Endothelial cell (in vitro differentiated cells): ENCODE data around the gene DIP2C. TPM values are rescaled to one million over a fixed set of nuclear protein-coding genes. Genes with fewer than 3 reads are reported as not detected.

Source experiments
- DNase-seq: peaks from one replicate; pipeline ENCODE4 v3.0.0; 2021; ENCODE audit warnings: low spot score
- H3K27ac Mint-ChIP-seq: one replicate; pipeline ENCODE4 v1.8.0; 2021; ENCODE audit warnings: mixed read lengths, inconsistent platforms; ENCODE audit not compliant: unreplicated experiment
- H3K27me3 Mint-ChIP-seq: one replicate; pipeline ENCODE4 v1.8.0; 2021; ENCODE audit warnings: mild to moderate bottlenecking, moderate library complexity, mixed read lengths, inconsistent platforms; ENCODE audit not compliant: unreplicated experiment
- H3K36me3 Mint-ChIP-seq: one replicate; pipeline ENCODE4 v1.8.0; 2021; ENCODE audit warnings: mild to moderate bottlenecking, low read depth, mixed read lengths, inconsistent platforms; ENCODE audit not compliant: unreplicated experiment
- H3K4me1 Mint-ChIP-seq: one replicate; pipeline ENCODE4 v1.8.0; 2021; ENCODE audit warnings: mild to moderate bottlenecking, mixed read lengths, inconsistent platforms; ENCODE audit not compliant: unreplicated experiment
- H3K4me3 Mint-ChIP-seq: one replicate; pipeline ENCODE4 v1.8.0; 2021; ENCODE audit warnings: mild to moderate bottlenecking, mixed read lengths, inconsistent platforms; ENCODE audit not compliant: unreplicated experiment
- H3K9me3 Mint-ChIP-seq: one replicate; pipeline ENCODE4 v1.8.0; 2021; ENCODE audit warnings: mixed read lengths, inconsistent platforms; ENCODE audit not compliant: unreplicated experiment
- total RNA-seq: library from RNA; stranded (reverse); fragmentation: NEBNext Ultra II Directional; extraction: Animal tissue kit (Norgen Biotek cat#: 25700); gene quantifications from one replicate; pipeline ENCODE4 v1.2.1, GENCODE V29; 2021; ENCODE audit not compliant: unreplicated experiment
- TF ChIP-seq, protein P1 (sequence below): fragments of 200-600 bp; sonication (generic); IDR thresholded peaks from one replicate; pipeline ENCODE4 v1.5.0; 2021; ENCODE audit warnings: antibody characterized with exemption; ENCODE audit not compliant: unreplicated experiment

DIP2C gene
- total RNA-seq, 1 donor from 2014 or later = 13.1 TPM

DNA sequence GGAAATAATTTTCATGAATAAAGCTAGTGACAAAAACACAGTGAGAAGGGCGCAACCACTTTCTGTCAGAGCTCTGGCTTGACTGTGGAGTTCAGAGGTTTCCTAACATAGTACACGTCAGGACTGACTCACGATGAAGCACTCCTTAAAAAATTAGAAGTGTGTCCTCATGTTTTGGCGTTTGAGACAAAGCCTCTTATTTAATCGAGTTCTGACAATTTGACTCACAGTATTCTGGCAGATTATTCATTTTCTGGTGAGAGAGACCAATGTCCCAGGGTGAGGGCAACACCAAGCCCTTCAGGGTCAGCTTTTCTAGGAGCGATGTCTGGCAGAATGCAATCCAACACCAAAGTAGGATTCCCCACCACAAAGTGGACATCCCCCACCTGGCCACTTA, 108.7 kb downstream of the DIP2C start:
- Mint-ChIP-seq H3K36me3 (no peaks in the 10 kb centered on the region), H3K4me1 (peaks cover 11% of the 10 kb centered on the region), H3K27ac (no peak overlapping the region), H3K27me3 (no peaks in the 10 kb centered on the region), H3K4me3 (no peak overlapping the region), H3K9me3 (no peaks in the 10 kb centered on the region)
- TF ChIP-seq, protein P1, sequence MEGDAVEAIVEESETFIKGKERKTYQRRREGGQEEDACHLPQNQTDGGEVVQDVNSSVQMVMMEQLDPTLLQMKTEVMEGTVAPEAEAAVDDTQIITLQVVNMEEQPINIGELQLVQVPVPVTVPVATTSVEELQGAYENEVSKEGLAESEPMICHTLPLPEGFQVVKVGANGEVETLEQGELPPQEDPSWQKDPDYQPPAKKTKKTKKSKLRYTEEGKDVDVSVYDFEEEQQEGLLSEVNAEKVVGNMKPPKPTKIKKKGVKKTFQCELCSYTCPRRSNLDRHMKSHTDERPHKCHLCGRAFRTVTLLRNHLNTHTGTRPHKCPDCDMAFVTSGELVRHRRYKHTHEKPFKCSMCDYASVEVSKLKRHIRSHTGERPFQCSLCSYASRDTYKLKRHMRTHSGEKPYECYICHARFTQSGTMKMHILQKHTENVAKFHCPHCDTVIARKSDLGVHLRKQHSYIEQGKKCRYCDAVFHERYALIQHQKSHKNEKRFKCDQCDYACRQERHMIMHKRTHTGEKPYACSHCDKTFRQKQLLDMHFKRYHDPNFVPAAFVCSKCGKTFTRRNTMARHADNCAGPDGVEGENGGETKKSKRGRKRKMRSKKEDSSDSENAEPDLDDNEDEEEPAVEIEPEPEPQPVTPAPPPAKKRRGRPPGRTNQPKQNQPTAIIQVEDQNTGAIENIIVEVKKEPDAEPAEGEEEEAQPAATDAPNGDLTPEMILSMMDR = no peak
- DNase-seq = no peak

DNA sequence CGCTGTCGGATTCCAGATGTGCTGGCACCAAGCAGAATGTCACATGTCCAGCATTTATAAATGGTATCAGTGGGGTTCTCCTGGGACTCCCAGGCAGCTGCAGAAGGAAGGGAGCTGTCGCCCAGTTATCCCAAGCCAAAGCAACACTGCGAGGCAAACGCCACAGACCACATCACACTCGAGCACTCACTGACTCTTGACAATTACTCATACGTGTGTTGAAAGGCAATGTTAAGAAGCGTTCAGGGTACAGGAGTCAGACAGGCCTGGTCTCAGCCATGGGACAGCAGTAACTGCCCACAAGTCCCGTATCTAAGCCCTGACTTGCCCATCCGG, 113.4 kb downstream of the DIP2C start:
- no peaks in the 10 kb centered on the region for H3K36me3 Mint-ChIP-seq
- no peak overlapping the region for H3K4me3 Mint-ChIP-seq
- H3K9me3 Mint-ChIP-seq = no peaks in the 10 kb centered on the region
- H3K27ac Mint-ChIP-seq = no peak overlapping the region
- H3K27me3 Mint-ChIP-seq = no peaks in the 10 kb centered on the region
- TF ChIP-seq, protein P1 = no peak
- H3K4me1 Mint-ChIP-seq = peaks cover 13% of the 10 kb centered on the region
- no peak for DNase-seq

DNA sequence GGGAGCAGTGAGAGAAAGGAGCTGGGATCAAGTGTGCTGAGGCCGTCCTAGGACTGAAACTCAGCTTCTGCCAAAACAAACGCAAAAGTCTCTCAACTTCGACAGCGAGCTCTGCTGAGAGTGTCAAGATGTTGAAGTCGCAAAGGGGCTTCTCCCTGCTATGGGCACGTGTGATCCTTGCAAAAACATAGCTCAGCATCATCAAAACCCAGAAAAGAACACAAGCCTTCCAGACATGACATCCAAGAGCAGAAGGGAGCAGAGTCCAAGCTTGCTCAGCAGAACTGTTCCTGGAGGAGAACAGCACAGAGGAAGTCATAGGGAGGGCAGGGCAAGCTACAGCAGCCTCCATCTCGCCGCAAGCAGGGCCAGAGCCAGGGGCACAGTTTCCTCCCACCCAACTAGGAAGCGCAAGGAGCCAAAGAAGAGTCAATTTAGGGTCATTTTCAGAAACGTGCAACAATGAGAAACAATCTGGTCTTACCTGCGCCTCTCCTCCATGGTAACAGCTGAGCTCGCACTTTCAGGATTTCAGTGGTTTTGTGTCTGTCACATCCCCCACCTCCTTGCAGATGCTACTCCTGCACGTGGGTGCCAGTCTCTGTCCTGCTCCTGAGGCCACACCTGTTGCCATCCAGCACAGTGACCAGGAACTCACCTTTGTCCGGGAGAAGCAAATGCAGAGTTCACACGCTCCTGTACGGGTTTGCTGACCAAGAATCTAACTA, 113.9 kb downstream of the DIP2C start:
- H3K27ac Mint-ChIP-seq = no peak overlapping the region
- no peak overlapping the region for H3K4me3 Mint-ChIP-seq
- no peaks in the 10 kb centered on the region for H3K27me3 Mint-ChIP-seq
- peaks cover under 1% of the 10 kb centered on the region for H3K36me3 Mint-ChIP-seq
- peaks cover 17% of the 10 kb centered on the region for H3K4me1 Mint-ChIP-seq
- no peaks in the 10 kb centered on the region for H3K9me3 Mint-ChIP-seq
- no peak for DNase-seq
- TF ChIP-seq, protein P1 = no peak

DNA sequence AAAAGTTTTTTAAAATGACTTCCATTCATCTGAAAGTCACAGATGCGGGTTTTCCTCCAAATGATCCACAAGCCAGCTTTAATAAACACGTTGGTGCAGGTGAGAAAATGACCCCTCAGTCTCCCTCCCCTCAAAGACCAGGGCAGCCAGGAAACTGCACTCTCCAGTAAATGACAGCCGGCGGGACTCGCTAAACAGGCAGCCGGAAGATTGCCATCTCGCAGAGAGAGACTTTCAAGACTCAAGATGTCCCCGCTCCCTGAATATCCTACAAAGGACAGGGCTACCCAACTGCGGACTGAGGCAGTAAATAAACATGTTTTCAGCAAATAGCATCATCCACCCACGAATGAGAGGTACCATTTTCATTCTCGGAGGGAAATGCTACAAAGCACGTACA, 116.8 kb downstream of the DIP2C start:
- no peak overlapping the region for H3K27ac Mint-ChIP-seq
- H3K27me3 Mint-ChIP-seq = peaks cover 3% of the 10 kb centered on the region
- TF ChIP-seq, protein P1 = no peak
- peaks cover 23% of the 10 kb centered on the region for H3K4me1 Mint-ChIP-seq
- peaks cover 5% of the 10 kb centered on the region for H3K36me3 Mint-ChIP-seq
- no peak for DNase-seq
- no peak overlapping the region for H3K4me3 Mint-ChIP-seq
- no peaks in the 10 kb centered on the region for H3K9me3 Mint-ChIP-seq

DNA sequence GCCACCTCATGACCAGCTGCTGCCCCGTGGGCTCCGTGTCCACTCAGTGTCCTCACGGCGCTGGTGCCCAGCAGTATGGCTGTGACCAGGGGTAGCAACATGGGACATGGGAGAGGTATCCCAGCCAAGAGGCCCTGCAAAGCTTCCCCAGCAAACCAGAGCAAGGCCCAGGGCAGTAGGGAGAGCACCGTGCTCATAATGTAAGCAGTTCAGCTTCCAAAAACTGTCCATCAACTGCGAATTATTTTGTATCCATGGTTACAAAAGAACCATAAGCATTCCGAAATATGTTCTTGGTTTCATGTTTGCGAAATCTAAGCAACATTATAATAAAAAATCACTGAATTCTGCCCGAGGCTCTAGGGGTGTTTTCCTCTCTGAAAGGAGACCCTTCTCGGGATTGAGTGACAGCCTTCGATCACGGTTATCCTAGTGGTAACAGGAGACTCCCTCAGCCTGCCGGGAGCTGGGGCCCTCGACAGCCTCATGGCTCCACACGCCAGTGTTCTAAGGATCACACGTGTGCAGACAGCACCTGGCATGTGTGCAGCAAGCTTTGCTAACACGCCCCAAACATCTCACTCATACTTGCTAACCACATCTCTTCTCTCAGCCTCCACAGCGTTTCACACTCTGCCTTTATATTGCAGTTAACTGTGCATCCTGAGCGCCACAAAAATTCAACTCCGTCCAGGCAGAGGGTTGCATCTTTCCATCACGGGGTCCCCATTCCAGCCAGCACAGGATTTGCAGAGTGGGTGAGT, 117.6 kb downstream of the DIP2C start:
- H3K4me3 Mint-ChIP-seq = no peak overlapping the region
- TF ChIP-seq, protein P1 = no peak
- H3K27ac Mint-ChIP-seq = no peak overlapping the region
- H3K4me1 Mint-ChIP-seq = peaks cover 23% of the 10 kb centered on the region
- peaks cover 3% of the 10 kb centered on the region for H3K27me3 Mint-ChIP-seq
- H3K9me3 Mint-ChIP-seq = no peaks in the 10 kb centered on the region
- H3K36me3 Mint-ChIP-seq = peaks cover 5% of the 10 kb centered on the region
- no peak for DNase-seq
